ENCODE results near the gene RTEL1. TPM values are rescaled to one million over a fixed set of nuclear protein-coding genes. Genes with fewer than 3 reads are reported as not detected.

RTEL1 gene
- total and polyA plus RNA-seq, 9 of the 15 experiments (the other 6 are each of a cell fraction or from before 2014, with no cell fraction given), result 0.36 to 61.0 (median 17.9) TPM

- TF ChIP-seq REST (IDR thresholded peaks at IDR 0.05; ENCODE audit: borderline replicate concordance) (no peak), REST (CRISPR knock-in tag; IDR thresholded peaks at IDR 0.05; ENCODE audit: low read depth) (0 out of 2 replicates have a peak, but pooled peaks have one; percentile 34), ATF2 (CRISPR knock-in tag; IDR thresholded peaks at IDR 0.05) (no peak), SIRT6 (IDR thresholded peaks at IDR 0.05; ENCODE audit: low read depth, low read length) (no peak), TRIM25 (IDR thresholded peaks at IDR 0.05; ENCODE audit: borderline replicate concordance) (no peak)
These were observed 81.3 kb downstream of the RTEL1 start, which contains the start of gene SLC2A4RG (continued) for GRCh38 chr20:63739130-63740069.
